GM12878 (cell line): ENCODE data around the gene EN1. TPM values are rescaled to one million over a fixed set of nuclear protein-coding genes. Genes with fewer than 3 reads are reported as not detected.

Experiments
- ATAC-seq: fragments of 200-7000 bp; cut with Tn5 transposase; 3 replicates; pipeline ENCODE4 v1.9.1; 2020; ENCODE audit warnings: mild to moderate bottlenecking, moderate library complexity
- BruUV-seq: library from RNA; stranded (reverse); fragments of 400-500 nt; replicated peaks from 2 replicates; lab custom pipeline; 2021; lab: Mats Ljungman, UMichigan
- CTCF ChIA-PET: fragments of 300-600 bp; sonication (Branson Sonifier 250); formaldehyde crosslinking; extraction: SDS; loops from one replicate; lab custom pipeline; 2021; ENCODE audit warnings: inconsistent platforms; lab: Yijun Ruan, JAX
- POLR2A ChIA-PET: fragments of 350-600 bp; formaldehyde crosslinking; extraction: SDS; loops from one replicate; lab custom pipeline; 2021; ENCODE audit warnings: inconsistent platforms; lab: Charles Lee
- RAD21 ChIA-PET: fragments of 300-600 bp; sonication (Branson Sonifier 250); formaldehyde crosslinking; loops from one replicate; lab custom pipeline; 2023; ENCODE audit warnings: antibody characterized with exemption; ENCODE audit not compliant: unreplicated experiment; lab: Charles Lee
- SMC1A ChIA-PET: fragments of 300-600 bp; sonication (Branson Sonifier 250); formaldehyde crosslinking; loops from one replicate; lab custom pipeline; 2023; ENCODE audit not compliant: unreplicated experiment, uncharacterized antibody; lab: Charles Lee
- DNase-seq: peaks from one replicate; pipeline ENCODE4 v3.0.0-alpha.2; 2011; ENCODE audit warnings: low read depth, low spot score
- FAIRE-seq: peaks from 3 replicates; lab custom pipeline; 2011; peaks lifted over from hg19 to GRCh38; lab: Jason Lieb, UNC
- H2AFZ ChIP-seq: 2 replicates; pipeline ENCODE4 v1.6.0; 2011; ENCODE audit warnings: low read depth, low read length, control low read depth; ENCODE audit not compliant: control insufficient read depth
- H3K27ac ChIP-seq: 2 replicates; pipeline ENCODE4 v1.5.1; 2011; ENCODE audit warnings: control low read depth; ENCODE audit not compliant: control insufficient read depth, insufficient read depth
- H3K27me3 ChIP-seq, 2 experiments: replicated peaks in 1 of 2; 2 replicates each; pipeline versions ENCODE4 v1.6.0 to v1.6.1; 2011; ENCODE audit warnings: low read length in 1 of 2; ENCODE audit not compliant: control insufficient read depth in 2 of 2, insufficient read depth in 2 of 2
- H3K36me3 ChIP-seq, 2 experiments: 2 replicates each; pipeline ENCODE4 v1.5.1; 2011; ENCODE audit warnings: low read length in 1 of 2; ENCODE audit not compliant: control insufficient read depth in 2 of 2, insufficient read depth in 2 of 2
- H3K4me1 ChIP-seq: 2 replicates; pipeline ENCODE4 v1.6.1; 2011; ENCODE audit warnings: mild to moderate bottlenecking, low read length, moderate library complexity, mixed read lengths; ENCODE audit not compliant: control insufficient read depth, insufficient read depth
- H3K4me2 ChIP-seq: 2 replicates; pipeline ENCODE4 v1.6.0; 2011; ENCODE audit warnings: control low read depth; ENCODE audit not compliant: control insufficient read depth, insufficient read depth
- H3K4me3 ChIP-seq: fragments of 200-600 bp; sonication (generic); 2 replicates; pipeline ENCODE4 v1.5.1; 2016
- H3K79me2 ChIP-seq: 2 replicates; pipeline ENCODE4 v1.6.0; 2011; ENCODE audit warnings: low read length; ENCODE audit not compliant: control insufficient read depth, insufficient read depth
- H3K9ac ChIP-seq: 2 replicates; pipeline ENCODE4 v1.8.0; 2011; ENCODE audit warnings: low read length, control low read depth, mixed read lengths; ENCODE audit not compliant: control insufficient read depth, insufficient read depth
- H3K9me3 ChIP-seq: replicated peaks from 3 replicates; pipeline ENCODE4 v1.5.1; 2011; ENCODE audit warnings: mild to moderate bottlenecking, low read length; ENCODE audit not compliant: control insufficient read depth, insufficient read depth
- H4K20me1 ChIP-seq: 2 replicates; pipeline ENCODE4 v1.6.0; 2011; ENCODE audit not compliant: control insufficient read depth, insufficient read depth
- CEBPB ChIP-seq, 2 experiments: fragments of 150-350 bp in 1 of 2; IDR thresholded peaks; 2 replicates each; pipeline ENCODE4 v1.6.1; 2012 to 2014; ENCODE audit warnings: low read depth in 2 of 2, low read length in 2 of 2, borderline replicate concordance in 1 of 2, inconsistent platforms in 1 of 2
- ETV6 ChIP-seq, 2 experiments: fragments of 450-650 bp in 1 of 2; IDR thresholded peaks in 1 of 2; conservative IDR thresholded peaks in 1 of 2; 2 replicates each; pipeline ENCODE4 v1.6.1; 2014; ENCODE audit warnings: antibody characterized with exemption in 1 of 2, borderline replicate concordance in 1 of 2, low read depth in 1 of 2, mild to moderate bottlenecking in 1 of 2, moderate library complexity in 1 of 2
- HDGF ChIP-seq: fragments of 450-650 bp; IDR thresholded peaks from 2 replicates; pipeline ENCODE4 v1.6.1; 2016; ENCODE audit warnings: antibody characterized with exemption
- NBN ChIP-seq: fragments of 450-650 bp; IDR thresholded peaks from 2 replicates; pipeline ENCODE4 v1.6.1; 2016
- PBX3 ChIP-seq: IDR thresholded peaks from 2 replicates; pipeline ENCODE4 v1.6.1; 2011; ENCODE audit warnings: mild to moderate bottlenecking, low read depth, low read length, moderate library complexity; ENCODE audit not compliant: insufficient replicate concordance
- RELA ChIP-seq: fragments of 450-650 bp; IDR thresholded peaks from 2 replicates; pipeline ENCODE4 v1.8.0; 2014; ENCODE audit warnings: borderline replicate concordance; ENCODE audit not compliant: partially characterized antibody
- RUNX3 ChIP-seq: IDR thresholded peaks from 2 replicates; pipeline ENCODE4 v1.6.1; 2012; ENCODE audit warnings: low read length, inconsistent platforms
- ZSCAN29 ChIP-seq: fragments of 450-650 bp; IDR thresholded peaks from 2 replicates; pipeline ENCODE4 v1.6.1; 2017; ENCODE audit warnings: mild to moderate bottlenecking, moderate library complexity
- WGBS: methylation state at CpG from one replicate; pipeline ENCODE4 v1.1.6; 2016; ENCODE audit warnings: low lambda C conversion rate; ENCODE audit not compliant: insufficient replicate concordance, insufficient coverage; ENCODE audit errors: missing lambda C conversion rate; 5-methylcytosine and 5-hydroxymethylcytosine counted together
- in situ Hi-C: fragments of 300-500 bp; cut with MboI; formaldehyde crosslinking; loops from 9 replicates; pipeline ENCODE4 v1.14.3; 2018; ENCODE audit warnings: mixed read lengths
- intact Hi-C: fragments of 100-400 bp; cut with micrococcal nuclease; formaldehyde crosslinking; loops from one replicate; pipeline ENCODE4 v1.14.2; 2022; ENCODE audit not compliant: unreplicated experiment
- polyA plus RNA-seq, 11 experiments: library from polyadenylated mRNA; depleted of rRNA in 4 of 11; unstranded in 6 of 11; stranded (reverse) in 5 of 11; fragments of >200 nt; fragmentation: Nextera tagmentation in 4 of 11; fragmentation: Illumina TruSeq in 1 of 11; extraction: Ambion mirVana in 4 of 11; extraction: Trizol in 1 of 11; gene quantifications; 1 replicate in 1 of 11; 2 replicates in 10 of 11; pipeline versions ENCODE4 v1.2.1 to v1.2.3, GENCODE V29; 2011 to 2016; ENCODE audit warnings: inconsistent platforms in 2 of 11, missing spikeins in 2 of 11, low read depth in 1 of 11
- total RNA-seq, 4 experiments: library from RNA; depleted of rRNA in 3 of 4; stranded (reverse); fragments of >200 nt in 3 of 4; fragmentation: Illumina TruSeq in 1 of 4; extraction: Trizol in 1 of 4; gene quantifications; 2 replicates each; pipeline versions ENCODE4 v1.2.1 to v1.2.3, GENCODE V29; 2013 to 2021
- TF ChIP-seq, protein P1 (sequence below): fragments of 450-650 bp; IDR thresholded peaks from 2 replicates; pipeline ENCODE4 v1.6.1; 2017; ENCODE audit warnings: mild to moderate bottlenecking, low read depth, inconsistent platforms; ENCODE audit not compliant: poor library complexity, severe bottlenecking

Gene EN1
- total and polyA plus RNA-seq, 10 of the 15 experiments (the other 5 are each of a cell fraction or from before 2014, with no cell fraction given) = not detected

- no peak for TF ChIP-seq ETV6 (conservative IDR thresholded peaks at IDR 0.05 in 1 of 2, IDR thresholded peaks at IDR 0.05 in 1 of 2; ENCODE audit: borderline replicate concordance in 1 of 2, low read depth in 1 of 2)
- no peak for TF ChIP-seq HDGF
These were observed 33.7 kb downstream of the EN1 start (continued) for GRCh38 chr2:118813601-118814339.

DNA sequence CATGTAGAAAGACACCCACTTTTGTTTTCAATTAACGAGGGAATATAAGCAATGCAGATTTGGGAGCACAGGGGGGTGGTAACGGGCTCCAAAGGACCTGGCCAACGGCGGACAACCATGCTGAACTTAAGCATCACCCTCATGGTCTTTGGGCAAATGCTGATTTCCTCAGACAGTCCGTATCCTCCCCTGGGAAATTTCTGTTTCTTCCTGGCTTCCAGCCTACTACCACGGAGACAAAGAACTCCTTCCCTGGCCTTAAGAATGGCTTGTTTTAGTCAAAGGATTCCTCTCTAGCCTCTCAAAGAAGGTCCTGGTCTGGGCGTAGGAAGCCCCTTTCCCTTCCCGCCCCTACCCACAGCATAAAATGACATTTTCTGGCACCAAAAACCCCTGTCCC lies 34.3 kb downstream of the EN1 start:
- Histone ChIP-seq H4K20me1 (no peaks in the 10 kb centered on the region), H3K9me3 (no peaks in the 10 kb centered on the region), H3K9ac (no peak overlapping the region), H3K4me3 (no peak overlapping the region), H2AFZ (no peak overlapping the region), H3K36me3 (no peaks in the 10 kb centered on the region), H3K27ac (no peak overlapping the region), H3K79me2 (no peaks in the 10 kb centered on the region), H3K4me1 (no peaks in the 10 kb centered on the region), H3K4me2 (no peak overlapping the region), H3K27me3 (peaks cover 0 to 5% of the 10 kb centered on the region in 2 experiments; a peak in 3 of 4 replicates)
- ChIA-PET POLR2A (no interaction called here), SMC1A (no interaction called here), CTCF (no interaction called here), RAD21 (no interaction called here)
- WGBS = 37% methylated on average over 8 of the region's 8 CpGs
- no TSS peak for BruUV-seq
- no peak for FAIRE-seq
- no peak for ATAC-seq
- intact Hi-C loops (no loop called here), in situ Hi-C loops (no loop called here)
- DNase-seq = no peak
- TF ChIP-seq CEBPB (IDR thresholded peaks at IDR 0.05; ENCODE audit: borderline replicate concordance in 1 of 2, low read depth in 2 of 2, low read length in 2 of 2) (no peak), RELA (no peak), PBX3 (no peak), ZSCAN29 (no peak), RUNX3 (no peak), NBN (no peak)
- TF ChIP-seq, protein P1, sequence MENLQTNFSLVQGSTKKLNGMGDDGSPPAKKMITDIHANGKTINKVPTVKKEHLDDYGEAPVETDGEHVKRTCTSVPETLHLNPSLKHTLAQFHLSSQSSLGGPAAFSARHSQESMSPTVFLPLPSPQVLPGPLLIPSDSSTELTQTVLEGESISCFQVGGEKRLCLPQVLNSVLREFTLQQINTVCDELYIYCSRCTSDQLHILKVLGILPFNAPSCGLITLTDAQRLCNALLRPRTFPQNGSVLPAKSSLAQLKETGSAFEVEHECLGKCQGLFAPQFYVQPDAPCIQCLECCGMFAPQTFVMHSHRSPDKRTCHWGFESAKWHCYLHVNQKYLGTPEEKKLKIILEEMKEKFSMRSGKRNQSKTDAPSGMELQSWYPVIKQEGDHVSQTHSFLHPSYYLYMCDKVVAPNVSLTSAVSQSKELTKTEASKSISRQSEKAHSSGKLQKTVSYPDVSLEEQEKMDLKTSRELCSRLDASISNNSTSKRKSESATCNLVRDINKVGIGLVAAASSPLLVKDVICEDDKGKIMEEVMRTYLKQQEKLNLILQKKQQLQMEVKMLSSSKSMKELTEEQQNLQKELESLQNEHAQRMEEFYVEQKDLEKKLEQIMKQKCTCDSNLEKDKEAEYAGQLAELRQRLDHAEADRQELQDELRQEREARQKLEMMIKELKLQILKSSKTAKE = no peak
